Adrenal gland (tissue), 12 donors: ENCODE results near the gene REXO1. TPM values are rescaled to one million over a fixed set of nuclear protein-coding genes. Genes with fewer than 3 reads are reported as not detected.

ENCODE experiments used
- DNase-seq, 7 donors: peaks; one replicate each; pipeline ENCODE4 v3.0.0-alpha.2; 2019 to 2020
- H3K27ac ChIP-seq, 5 donors: fragments of 200-600 bp; sonication (generic) in 4 of 5; 1 replicate in 3 of 5; 2 replicates in 2 of 5; pipeline versions ENCODE4 v1.5.1 to v1.8.0; 2016 to 2020; ENCODE audit warnings: mild to moderate bottlenecking in 1 of 5
- H3K27me3 ChIP-seq: fragments of 200-600 bp; 2 replicates; pipeline ENCODE4 v1.8.0; 2021
- H3K36me3 ChIP-seq, 2 donors: fragments of 200-600 bp; replicated peaks in 1 of 2; 1 replicate in 1 of 2; 2 replicates in 1 of 2; pipeline versions ENCODE4 v1.5.1 to v1.8.0; 2018 to 2022
- H3K4me1 ChIP-seq, 2 donors: fragments of 200-600 bp; replicated peaks in 1 of 2; 1 replicate in 1 of 2; 2 replicates in 1 of 2; pipeline versions ENCODE4 v1.5.1 to v1.8.0; 2018 to 2021
- H3K4me3 ChIP-seq, 4 donors: fragments of 200-600 bp; sonication (generic) in 3 of 4; one replicate each; pipeline ENCODE4 v1.5.1; 2016 to 2018
- H3K9me3 ChIP-seq, 3 donors: fragments of 200-600 bp; sonication (generic) in 1 of 3; replicated peaks in 1 of 3; 1 replicate in 2 of 3; 2 replicates in 1 of 3; pipeline versions ENCODE4 v1.5.1 to v1.8.0; 2016 to 2021
- POLR2A ChIP-seq, 2 donors: fragments of 450-650 bp; IDR thresholded peaks; one replicate each; pipeline ENCODE4 v1.6.1; 2017; ENCODE audit warnings: antibody characterized with exemption in 2 of 2, mild to moderate bottlenecking in 2 of 2, moderate library complexity in 1 of 2
- WGBS, 4 donors: extraction: QIAGEN DNeasy Blood & Tissue Kit in 2 of 4; methylation state at CpG; one replicate each; pipeline versions ENCODE4 v1.1.5 to v1.1.7; 2013 to 2017; 5-methylcytosine and 5-hydroxymethylcytosine counted together
- intact Hi-C, 2 donors: fragments of 100-400 bp; cut with DNase I; formaldehyde crosslinking; loops; one replicate each; pipeline versions ENCODE4 v1.14.1 to v1.15.0; 2022 to 2023
- polyA plus RNA-seq, 3 donors: library from polyadenylated mRNA; stranded (reverse); fragments of 200-250 nt in 2 of 3; fragments of 350-450 nt in 1 of 3; fragmentation: Illumina TruSeq in 1 of 3; extraction: RNeasy Lipid Tissue Mini Kit (QIAGEN cat#74804) in 1 of 3; gene quantifications; one replicate each; pipeline ENCODE4 v1.2.3, GENCODE V29; 2013 to 2014
- total RNA-seq, 9 donors: library from RNA; depleted of rRNA in 4 of 9; stranded (reverse); fragments of >200 nt in 4 of 9; fragments of 120-200 nt in 1 of 9; fragmentation: NEBNext Ultra II Directional in 1 of 9; extraction: Animal tissue kit (Norgen Biotek cat#: 25700) in 1 of 9; gene quantifications; one replicate each; pipeline versions ENCODE4 v1.1.0 to v1.2.4, GENCODE V29; 2013 to 2023
- TF ChIP-seq, protein P1 (sequence below), 6 experiments: fragments of 450-650 bp in 4 of 6; fragments of 200-600 bp in 2 of 6; sonication (generic) in 1 of 6; IDR thresholded peaks; 1 replicate in 5 of 6; 2 replicates in 1 of 6; pipeline versions ENCODE4 v1.5.1 to v1.8.0; 2016 to 2021; ENCODE audit warnings: antibody characterized with exemption in 6 of 6, mild to moderate bottlenecking in 2 of 6, moderate library complexity in 1 of 6
- donor health status: healthy with polysubstance abuse.
- donor health status: Bipolar disorder and iron deficiency.
- donor health status: DM: yes; HTN: yes; CAD: no.
- donor health status: DM: no; HTN: no; CAD: no.
- donor health status: DM: no; HTN: no; CAD: no.
- donor health status: DM: yes; HTN: yes; CAD: no.

REXO1 gene
- total and polyA plus RNA-seq, 12 donors: 9.3 to 155 (median 44.5) TPM

DNA sequence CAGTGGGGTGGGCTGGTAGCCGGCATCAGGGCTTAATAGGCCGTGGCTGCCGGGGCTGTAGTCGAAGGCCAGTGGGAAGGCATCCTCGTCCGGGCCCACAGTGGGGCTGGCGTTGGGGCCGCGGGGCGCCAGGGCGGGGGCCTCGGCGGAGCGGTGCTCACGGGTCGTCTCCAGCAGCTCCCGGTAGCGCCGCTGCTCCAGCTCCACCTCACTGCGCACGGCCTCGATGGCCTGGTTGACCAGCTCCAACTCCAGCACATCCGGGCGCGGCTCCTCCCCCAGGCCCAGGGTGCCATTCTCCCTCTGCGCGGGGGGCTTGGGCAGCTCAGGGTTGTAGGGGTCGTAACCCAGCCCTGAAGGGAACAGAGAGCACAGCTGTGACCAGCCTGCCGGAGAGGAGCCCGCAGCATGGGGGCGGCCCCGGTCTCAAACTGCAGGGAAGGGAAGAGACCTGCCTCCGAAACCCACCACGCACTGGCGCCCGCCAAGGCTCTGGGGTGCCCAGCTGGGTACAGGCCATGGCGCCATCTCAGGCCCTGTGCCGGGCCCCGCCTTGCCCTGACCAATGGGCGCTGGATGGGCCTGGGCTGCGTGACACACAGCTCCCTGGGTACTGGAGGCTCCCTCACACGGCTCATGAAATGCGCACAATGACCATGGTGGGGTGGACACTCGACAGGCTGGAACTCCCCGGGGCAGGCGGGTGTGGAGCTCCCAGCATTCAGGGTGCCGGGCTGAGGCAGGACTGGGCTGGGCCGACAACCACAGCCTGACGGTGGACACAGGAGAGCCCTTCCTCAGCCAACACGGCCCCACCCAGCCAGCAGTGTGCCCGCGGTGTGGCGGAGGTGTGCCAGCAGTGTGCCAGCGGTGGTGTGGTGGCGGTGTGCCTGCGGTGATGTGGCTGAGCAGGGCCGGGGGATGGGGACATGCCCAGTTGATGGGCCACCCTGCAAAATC lies 19.7 kb downstream of the REXO1 start:
- H3K4me1 ChIP-seq: peaks cover 33 to 41% of the 10 kb centered on the region in 2 donors
- intact Hi-C loops: no loop called here
- peak in 1 of 7 donors; percentile 59 for DNase-seq
- H3K4me3 ChIP-seq: peak overlapping the region in 2 of 4 donors; percentile 8 to 45
- H3K27ac ChIP-seq: peak overlapping the region; percentile 60 to 94 (median 92)
- peaks cover 0 to 26% of the 10 kb centered on the region in 2 donors for H3K36me3 ChIP-seq
- whole genome bisulfite sequencing, 4 donors: 49 to 79% (median 70%) methylated on average over 30 to 57 of the region's 57 CpGs
- no peak for TF ChIP-seq POLR2A (IDR thresholded peaks at IDR 0.05)
- TF ChIP-seq, protein P1, sequence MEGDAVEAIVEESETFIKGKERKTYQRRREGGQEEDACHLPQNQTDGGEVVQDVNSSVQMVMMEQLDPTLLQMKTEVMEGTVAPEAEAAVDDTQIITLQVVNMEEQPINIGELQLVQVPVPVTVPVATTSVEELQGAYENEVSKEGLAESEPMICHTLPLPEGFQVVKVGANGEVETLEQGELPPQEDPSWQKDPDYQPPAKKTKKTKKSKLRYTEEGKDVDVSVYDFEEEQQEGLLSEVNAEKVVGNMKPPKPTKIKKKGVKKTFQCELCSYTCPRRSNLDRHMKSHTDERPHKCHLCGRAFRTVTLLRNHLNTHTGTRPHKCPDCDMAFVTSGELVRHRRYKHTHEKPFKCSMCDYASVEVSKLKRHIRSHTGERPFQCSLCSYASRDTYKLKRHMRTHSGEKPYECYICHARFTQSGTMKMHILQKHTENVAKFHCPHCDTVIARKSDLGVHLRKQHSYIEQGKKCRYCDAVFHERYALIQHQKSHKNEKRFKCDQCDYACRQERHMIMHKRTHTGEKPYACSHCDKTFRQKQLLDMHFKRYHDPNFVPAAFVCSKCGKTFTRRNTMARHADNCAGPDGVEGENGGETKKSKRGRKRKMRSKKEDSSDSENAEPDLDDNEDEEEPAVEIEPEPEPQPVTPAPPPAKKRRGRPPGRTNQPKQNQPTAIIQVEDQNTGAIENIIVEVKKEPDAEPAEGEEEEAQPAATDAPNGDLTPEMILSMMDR (IDR thresholded peaks at IDR 0.05): no peak
- H3K27me3 ChIP-seq: no peaks in the 10 kb centered on the region
- no peaks in the 10 kb centered on the region for H3K9me3 ChIP-seq

DNA sequence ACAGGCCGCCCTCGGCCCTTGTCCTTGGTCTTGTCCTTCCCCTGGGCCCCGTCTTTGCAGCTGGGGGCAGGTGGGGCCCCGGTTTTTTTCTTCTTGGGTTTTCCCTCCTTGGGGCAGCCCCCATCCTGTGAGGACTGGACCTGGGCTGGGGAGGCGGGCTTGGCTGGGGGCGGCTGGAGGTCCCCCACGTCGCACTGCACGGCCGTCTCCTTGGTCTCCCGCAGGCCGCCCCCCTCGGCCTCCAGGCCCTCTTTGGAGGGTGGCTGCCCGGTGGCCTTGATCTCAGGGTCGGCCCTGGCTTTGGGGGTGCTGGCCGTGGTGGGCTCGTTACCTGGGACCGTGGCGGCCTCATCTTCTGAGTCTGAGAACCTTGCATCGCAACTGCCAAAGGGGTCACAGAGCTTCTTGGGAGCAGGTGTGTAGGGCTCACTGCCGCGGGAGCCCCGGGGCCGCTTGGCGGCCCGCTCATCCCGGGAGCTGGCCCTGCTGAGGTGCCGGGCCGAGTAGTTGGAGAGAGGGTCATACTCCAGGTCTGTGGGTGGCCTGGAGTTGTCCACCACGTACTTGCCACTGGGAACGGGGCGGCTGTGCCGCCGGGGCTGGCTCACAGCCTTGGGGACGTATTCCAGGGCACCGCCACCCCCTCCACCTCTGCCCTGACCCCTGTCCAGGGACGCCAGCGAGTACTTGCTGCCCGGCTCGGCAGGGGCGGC lies 20.6 kb downstream of the REXO1 start:
- Histone ChIP-seq H3K4me3 (peak overlapping the region in 2 of 4 donors; percentile 10 to 45), H3K27ac (peak overlapping the region; percentile 83 to 94 (median 92)), H3K27me3 (no peaks in the 10 kb centered on the region), H3K36me3 (peaks cover 0 to 35% of the 10 kb centered on the region in 2 donors), H3K9me3 (no peaks in the 10 kb centered on the region), H3K4me1 (peaks cover 32 to 42% of the 10 kb centered on the region in 2 donors)
- 41 to 62% (median 50%) methylated on average over 11 to 41 of the region's 41 CpGs for WGBS, 4 donors
- DNase-seq: peak in 2 of 7 donors; percentile 62 to 66
- TF ChIP-seq, protein P1 (IDR thresholded peaks at IDR 0.05): no peak
- peak in 1 of 2 donors; percentile 25 for TF ChIP-seq POLR2A (IDR thresholded peaks at IDR 0.05)
- intact Hi-C loops: no loop called here

DNA sequence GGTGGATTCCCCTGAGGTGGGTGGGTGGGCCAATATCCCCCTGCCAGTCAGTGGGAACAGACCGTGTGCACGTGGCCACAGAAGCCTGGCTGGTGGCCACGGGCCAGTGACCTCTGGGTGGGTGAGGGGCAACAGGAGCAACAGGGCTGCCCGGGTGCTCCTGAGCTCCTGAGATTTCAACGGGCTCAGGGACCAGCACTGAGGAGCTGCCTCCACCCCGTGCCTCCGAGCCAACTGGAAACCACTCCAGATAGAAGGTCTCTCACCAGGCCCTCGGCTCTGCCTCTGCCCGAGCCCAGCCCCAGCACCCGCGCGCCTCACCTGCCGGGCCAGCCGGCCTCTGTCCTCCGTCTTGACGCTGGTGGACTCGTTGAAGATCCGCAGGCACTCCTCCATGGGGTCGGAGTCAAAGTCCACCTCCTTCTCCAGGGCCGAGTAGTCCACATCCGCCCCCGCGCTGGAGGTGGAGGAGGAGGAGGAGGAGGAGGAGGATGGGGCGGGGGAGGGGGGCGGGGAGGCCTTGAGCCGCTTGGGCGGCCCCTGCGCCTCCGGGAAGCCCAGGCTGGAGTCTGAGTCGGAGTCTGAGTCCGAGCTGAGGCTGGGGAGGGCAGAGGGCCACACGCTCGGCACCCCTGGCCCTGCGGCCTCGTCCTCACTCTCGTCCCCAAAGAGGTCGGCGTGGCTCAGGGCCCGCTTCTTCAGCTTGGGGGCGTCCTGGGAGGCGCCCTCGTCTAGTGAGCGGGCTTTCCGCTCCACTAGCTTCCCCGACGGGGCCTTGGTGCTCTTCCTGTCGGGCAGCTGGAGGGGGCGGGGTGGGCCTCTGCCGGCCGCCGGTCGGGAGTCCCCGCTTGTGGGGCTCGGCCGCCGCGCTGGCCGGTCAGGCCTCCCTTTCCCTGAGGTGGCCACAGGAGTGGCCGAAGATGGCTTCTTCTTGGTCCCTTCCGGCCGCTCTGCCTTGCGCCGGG lies 21.4 kb downstream of the REXO1 start:
- peak; percentile 72 to 82 (median 79) for DNase-seq
- 24 to 57% (median 35%) methylated on average over 3 to 63 of the region's 63 CpGs for WGBS, 4 donors
- Histone ChIP-seq H3K9me3 (no peaks in the 10 kb centered on the region), H3K27ac (peak overlapping the region; percentile 83 to 94 (median 92)), H3K4me1 (peaks cover 32 to 45% of the 10 kb centered on the region in 2 donors), H3K4me3 (peak overlapping the region in 2 of 4 donors; percentile 10 to 45), H3K36me3 (peaks cover 0 to 42% of the 10 kb centered on the region in 2 donors), H3K27me3 (no peaks in the 10 kb centered on the region)
- peak; percentile 9 to 77 for TF ChIP-seq POLR2A (IDR thresholded peaks at IDR 0.05)
- TF ChIP-seq, protein P1 (IDR thresholded peaks at IDR 0.05): no peak
- intact Hi-C loops: no loop called here
